Measurements from ENCODE around the gene RNFT2. TPM values are rescaled to one million over a fixed set of nuclear protein-coding genes. Genes with fewer than 3 reads are reported as not detected.

The RNFT2 gene
- total RNA-seq, 2 experiments from 2014 or later: 4.9 to 6.0 TPM

GRCh38 chr12:116765271-116765670, 27.2 kb downstream of the RNFT2 start:
- no peak for ATAC-seq (ENCODE audit: poor library complexity)
- ChIA-PET CTCF (no interaction called here), POLR2A (no interaction called here)
- H3K36me3 Mint-ChIP-seq (ENCODE audit: low read depth): peaks cover 15% of the 10 kb centered on the region
- Histone ChIP-seq H3K27me3 (ENCODE audit: control insufficient read depth in 1 of 2, insufficient read depth in 2 of 2, low read length in 2 of 2) (no peaks in the 10 kb centered on the region), H3K4me1 (ENCODE audit: insufficient read depth, low read length) (no peaks in the 10 kb centered on the region), H3K9me3 (ENCODE audit: control insufficient read depth in 1 of 2, insufficient read depth in 1 of 2, low read length in 2 of 2) (no peaks in the 10 kb centered on the region), H3K27ac (ENCODE audit: low read depth in 1 of 2, low read length in 2 of 2) (no peak overlapping the region), H3K36me3 (ENCODE audit: insufficient read depth, low read length) (no peaks in the 10 kb centered on the region), H3K4me3 (ENCODE audit: low read length) (no peak overlapping the region)
- no peak for TF ChIP-seq CTCF (IDR thresholded peaks at IDR 0.05)
- intact Hi-C loops (cut with DNase I, micrococcal nuclease): no loop called here
- no peaks in the 10 kb centered on the region for H3K4me1 Mint-ChIP-seq (ENCODE audit: low read depth)
- no peaks in the 10 kb centered on the region for H3K9me3 Mint-ChIP-seq
- DNase-seq: no peak
- no peak overlapping the region for H3K27ac Mint-ChIP-seq
- H3K27me3 Mint-ChIP-seq: no peaks in the 10 kb centered on the region
- H3K4me3 Mint-ChIP-seq: no peak overlapping the region

- CTCF ChIA-PET: no interaction called here
- Histone ChIP-seq H3K4me1 (ENCODE audit: insufficient read depth, low read length) (no peaks in the 10 kb centered on the region), H3K36me3 (ENCODE audit: insufficient read depth, low read length) (no peaks in the 10 kb centered on the region), H3K27ac (ENCODE audit: low read depth in 1 of 2, low read length in 2 of 2) (no peak overlapping the region), H3K27me3 (ENCODE audit: control insufficient read depth in 1 of 2, insufficient read depth in 2 of 2, low read length in 2 of 2) (no peaks in the 10 kb centered on the region), H3K9me3 (ENCODE audit: control insufficient read depth in 1 of 2, insufficient read depth in 1 of 2, low read length in 2 of 2) (no peaks in the 10 kb centered on the region), H3K4me3 (ENCODE audit: low read length) (no peak overlapping the region)
- Mint-ChIP-seq H3K27me3 (no peaks in the 10 kb centered on the region), H3K36me3 (ENCODE audit: low read depth) (peaks cover 6% of the 10 kb centered on the region), H3K9me3 (no peaks in the 10 kb centered on the region), H3K4me1 (ENCODE audit: low read depth) (no peaks in the 10 kb centered on the region), H3K4me3 (no peak overlapping the region), H3K27ac (no peak overlapping the region)
- DNase-seq (no peak), ATAC-seq (ENCODE audit: poor library complexity) (no peak)
- POLR2A ChIA-PET: no interaction called here
- no peak for TF ChIP-seq CTCF (IDR thresholded peaks at IDR 0.05)
- intact Hi-C loops (cut with DNase I, micrococcal nuclease): no loop called here
Observed at GRCh38 chr12:116766285-116766684, 28.2 kb downstream of the RNFT2 start.

GRCh38 chr12:116766746-116767145, 28.6 kb downstream of the RNFT2 start:
- Mint-ChIP-seq H3K4me3 (no peak overlapping the region), H3K27ac (no peak overlapping the region), H3K4me1 (ENCODE audit: low read depth) (no peaks in the 10 kb centered on the region), H3K9me3 (no peaks in the 10 kb centered on the region), H3K27me3 (no peaks in the 10 kb centered on the region), H3K36me3 (ENCODE audit: low read depth) (peaks cover 6% of the 10 kb centered on the region)
- no peaks in the 10 kb centered on the region for H3K36me3 ChIP-seq (ENCODE audit: insufficient read depth, low read length)
- no peaks in the 10 kb centered on the region for H3K9me3 ChIP-seq (ENCODE audit: control insufficient read depth in 1 of 2, insufficient read depth in 1 of 2, low read length in 2 of 2)
- CTCF ChIA-PET: no interaction called here
- no peak for TF ChIP-seq CTCF (IDR thresholded peaks at IDR 0.05)
- no peak overlapping the region for H3K27ac ChIP-seq (ENCODE audit: low read depth in 1 of 2, low read length in 2 of 2)
- ATAC-seq (ENCODE audit: poor library complexity) (no peak), DNase-seq (no peak)
- no peaks in the 10 kb centered on the region for H3K4me1 ChIP-seq (ENCODE audit: insufficient read depth, low read length)
- intact Hi-C loops (cut with DNase I, micrococcal nuclease): no loop called here
- H3K4me3 ChIP-seq (ENCODE audit: low read length): no peak overlapping the region
- POLR2A ChIA-PET: no interaction called here
- H3K27me3 ChIP-seq (ENCODE audit: control insufficient read depth in 1 of 2, insufficient read depth in 2 of 2, low read length in 2 of 2): no peaks in the 10 kb centered on the region

All from CD4-positive, alpha-beta T cell (primary cell).